K562 (cell line): ENCODE measurements around the gene DHRS7C. TPM values are rescaled to one million over a fixed set of nuclear protein-coding genes. Genes with fewer than 3 reads are reported as not detected.

ENCODE experiments used
- ATAC-seq: fragments of 200-7000 bp; cut with Tn5 transposase; 3 replicates; pipeline ENCODE4 v1.9.1; 2020; ENCODE audit warnings: moderate library complexity
- BruUV-seq: library from RNA; stranded (reverse); fragments of 400-500 nt; replicated peaks from 2 replicates; lab custom pipeline; 2021; lab: Mats Ljungman, UMichigan
- CTCF ChIA-PET: fragments of 300-600 bp; formaldehyde crosslinking; extraction: SDS; loops from one replicate; lab custom pipeline; 2021; ENCODE audit warnings: low intra/inter-chr PET ratio; lab: Yijun Ruan, JAX
- POLR2A ChIA-PET: fragments of 300-600, 350-650 bp; sonication (Branson Sonifier 250); formaldehyde crosslinking; extraction: SDS; loops from one replicate; lab custom pipeline; 2021; ENCODE audit warnings: antibody characterized with exemption, inconsistent platforms; lab: Yijun Ruan, JAX
- DNase-seq, 4 experiments: peaks; one replicate each; pipeline versions ENCODE4 v3.0.0 to v3.0.0-alpha.2; 2011 to 2018; ENCODE audit warnings: low spot score in 3 of 4, mixed read lengths in 3 of 4; ENCODE audit errors: extremely low read depth in 1 of 4
- FAIRE-seq: peaks from 2 replicates; lab custom pipeline; 2011; peaks lifted over from hg19 to GRCh38; lab: Jason Lieb, UNC
- H2AFZ ChIP-seq: 2 replicates; pipeline ENCODE4 v1.6.0; 2011; ENCODE audit warnings: low read depth, low read length, control low read depth, inconsistent platforms
- H3K27ac ChIP-seq: fragments of 200-600 bp; 3 replicates; pipeline ENCODE4 v1.8.0; 2011; ENCODE audit warnings: low read depth, mild to moderate bottlenecking, control low read depth, inconsistent platforms, low read length, moderate library complexity, mixed read lengths; ENCODE audit errors: extremely low read depth
- H3K27me3 ChIP-seq, 2 experiments: fragments of 300-600 bp in 1 of 2; 2 replicates in 1 of 2; 3 replicates in 1 of 2; pipeline versions ENCODE4 v1.6.0 to v1.8.0; 2011; ENCODE audit warnings: inconsistent platforms in 2 of 2, low read length in 2 of 2, mild to moderate bottlenecking in 1 of 2, mixed read lengths in 1 of 2, moderate library complexity in 1 of 2; ENCODE audit not compliant: control insufficient read depth in 2 of 2, insufficient read depth in 2 of 2
- H3K36me3 ChIP-seq: fragments of 300-600 bp; 3 replicates; pipeline ENCODE4 v1.8.0; 2011; ENCODE audit warnings: mild to moderate bottlenecking, low read length, inconsistent platforms; ENCODE audit not compliant: control insufficient read depth, insufficient read depth
- H3K4me1 ChIP-seq, 2 experiments: fragments of 200-600 bp in 1 of 2; replicated peaks in 1 of 2; 2 replicates in 1 of 2; 3 replicates in 1 of 2; pipeline versions ENCODE4 v1.5.1 to v1.8.0; 2011; ENCODE audit warnings: inconsistent platforms in 2 of 2, low read length in 2 of 2, mild to moderate bottlenecking in 1 of 2, mixed read lengths in 1 of 2, moderate library complexity in 1 of 2; ENCODE audit not compliant: control insufficient read depth in 2 of 2, insufficient read depth in 2 of 2
- H3K4me2 ChIP-seq: 2 replicates; pipeline ENCODE4 v1.6.1; 2011; ENCODE audit warnings: low read length, control low read depth, inconsistent platforms, mixed read lengths; ENCODE audit not compliant: insufficient read depth
- H3K4me3 ChIP-seq: fragments of 200-600 bp; sonication (generic), shearing (Covaris generic); 2 replicates; pipeline ENCODE4 v1.5.1; 2016; ENCODE audit warnings: control low read depth, inconsistent platforms
- H3K79me2 ChIP-seq: fragments of 200-600 bp; 3 replicates; pipeline ENCODE4 v1.8.0; 2011; ENCODE audit warnings: low read length, inconsistent platforms; ENCODE audit not compliant: control insufficient read depth, insufficient read depth
- H3K9ac ChIP-seq, 2 experiments: 2 replicates each; pipeline versions ENCODE4 v1.6.0 to v1.6.1; 2011; ENCODE audit warnings: low read depth in 2 of 2, low read length in 2 of 2, control low read depth in 1 of 2, inconsistent platforms in 1 of 2, mild to moderate bottlenecking in 1 of 2, mixed read lengths in 1 of 2; ENCODE audit not compliant: insufficient read depth in 1 of 2
- H3K9me1 ChIP-seq: one replicate; pipeline ENCODE4 v1.6.0; 2011; ENCODE audit warnings: inconsistent platforms, mild to moderate bottlenecking, low read length, moderate library complexity; ENCODE audit not compliant: control insufficient read depth, insufficient read depth
- H3K9me3 ChIP-seq: replicated peaks from 2 replicates; pipeline ENCODE4 v1.5.1; 2011; ENCODE audit warnings: low read depth, low read length, inconsistent platforms; ENCODE audit not compliant: control insufficient read depth, insufficient read depth
- H4K20me1 ChIP-seq: replicated peaks from 2 replicates; pipeline ENCODE4 v1.6.1; 2011; ENCODE audit warnings: low read length, inconsistent platforms, mixed read lengths; ENCODE audit not compliant: control insufficient read depth, insufficient read depth
- CREM ChIP-seq: IDR thresholded peaks from 2 replicates; pipeline ENCODE4 v1.6.1; 2014; ENCODE audit warnings: antibody characterized with exemption, low read depth
- ELF4 ChIP-seq: fragments of 450-650 bp; formaldehyde crosslinking; IDR thresholded peaks from 2 replicates; pipeline ENCODE4 v1.4.0; 2022; ENCODE audit warnings: missing genetic modification characterization
- FOXP1 ChIP-seq: sonication (generic); formaldehyde crosslinking; IDR thresholded peaks from 2 replicates; pipeline ENCODE4 v1.8.0; 2022; ENCODE audit warnings: mild to moderate bottlenecking, missing genetic modification reagents
- MXI1 ChIP-seq: IDR thresholded peaks from 2 replicates; pipeline ENCODE4 v1.6.1; 2011; ENCODE audit warnings: low read depth, mild to moderate bottlenecking, improper control_type of control experiment, low read length
- PPARD ChIP-seq: fragments of 250-450 bp; sonication (Bioruptor Pico); IDR thresholded peaks from 2 replicates; pipeline ENCODE4 v1.8.0; 2022; ENCODE audit warnings: inconsistent platforms, mild to moderate bottlenecking, moderate library complexity
- RFX5 ChIP-seq: IDR thresholded peaks from 2 replicates; pipeline ENCODE4 v1.6.1; 2011; ENCODE audit warnings: low read depth, mild to moderate bottlenecking, improper control_type of control experiment, low read length
- SMARCE1 ChIP-seq: fragments of 450-650 bp; IDR thresholded peaks from 2 replicates; pipeline ENCODE4 v1.7.1; 2016; ENCODE audit warnings: mild to moderate bottlenecking
- SRSF3 ChIP-seq: fragments of 200-400 bp; formaldehyde crosslinking; IDR thresholded peaks from 2 replicates; pipeline ENCODE4 v1.6.1; 2016; ENCODE audit warnings: mild to moderate bottlenecking, low read length, moderate library complexity; ENCODE audit not compliant: insufficient read depth
- ZFP1 ChIP-seq: fragments of 450-650 bp; formaldehyde crosslinking; IDR thresholded peaks from 2 replicates; pipeline ENCODE4 v1.4.0; 2020; ENCODE audit warnings: mild to moderate bottlenecking, mixed read lengths
- ZNF124 ChIP-seq: sonication (generic); formaldehyde crosslinking; IDR thresholded peaks from 2 replicates; pipeline ENCODE4 v1.8.1; 2022; ENCODE audit warnings: missing genetic modification reagents
- WGBS: fragments of 100-300 bp; shearing (Covaris generic); methylation state at CpG from one replicate; pipeline ENCODE4 v1.1.6; 2016; ENCODE audit warnings: low coverage, mixed read lengths; ENCODE audit not compliant: insufficient coverage; ENCODE audit errors: missing lambda C conversion rate; 5-methylcytosine and 5-hydroxymethylcytosine counted together
- in situ Hi-C: fragments of 300-500 bp; cut with MboI; formaldehyde crosslinking; loops from 4 replicates; pipeline ENCODE4 v1.15.0; 2018; ENCODE audit warnings: inconsistent platforms, mixed read lengths
- intact Hi-C: fragments of 100-400 bp; cut with micrococcal nuclease; formaldehyde crosslinking; loops from 2 replicates; pipeline ENCODE4 v1.14.2; 2022
- polyA plus RNA-seq, 8 experiments: library from polyadenylated mRNA; depleted of rRNA in 4 of 8; stranded (reverse) in 5 of 8; unstranded in 3 of 8; fragments of >200 nt; fragmentation: Nextera tagmentation in 2 of 8; fragmentation: Illumina TruSeq in 1 of 8; extraction: Ambion mirVana in 2 of 8; extraction: Trizol in 1 of 8; gene quantifications; 2 replicates each; pipeline versions ENCODE4 v1.2.1 to v1.2.3, GENCODE V29; 2011 to 2014; ENCODE audit warnings: inconsistent platforms in 1 of 8, missing spikeins in 1 of 8
- total RNA-seq, 7 experiments: library from RNA; depleted of rRNA in 6 of 7; stranded (reverse); fragments of >200 nt in 6 of 7; fragmentation: Illumina TruSeq in 2 of 7; extraction: Trizol in 2 of 7; gene quantifications; 2 replicates each; pipeline versions ENCODE4 v1.2.1 to v1.2.3, GENCODE V29; 2011 to 2021; ENCODE audit warnings: low replicate concordance in 1 of 7
- TF ChIP-seq, protein P1 (sequence below): sonication (generic); formaldehyde crosslinking; IDR thresholded peaks from 2 replicates; pipeline ENCODE4 v1.8.1; 2023; ENCODE audit warnings: mild to moderate bottlenecking, missing genetic modification reagents
- TF ChIP-seq, protein P2 (sequence below): sonication (generic); IDR thresholded peaks from 2 replicates; pipeline ENCODE4 v1.6.1; 2016

DHRS7C gene
- total and polyA plus RNA-seq, 9 of the 15 experiments (the other 6 are each of a cell fraction or from before 2014, with no cell fraction given): not detected

DNA sequence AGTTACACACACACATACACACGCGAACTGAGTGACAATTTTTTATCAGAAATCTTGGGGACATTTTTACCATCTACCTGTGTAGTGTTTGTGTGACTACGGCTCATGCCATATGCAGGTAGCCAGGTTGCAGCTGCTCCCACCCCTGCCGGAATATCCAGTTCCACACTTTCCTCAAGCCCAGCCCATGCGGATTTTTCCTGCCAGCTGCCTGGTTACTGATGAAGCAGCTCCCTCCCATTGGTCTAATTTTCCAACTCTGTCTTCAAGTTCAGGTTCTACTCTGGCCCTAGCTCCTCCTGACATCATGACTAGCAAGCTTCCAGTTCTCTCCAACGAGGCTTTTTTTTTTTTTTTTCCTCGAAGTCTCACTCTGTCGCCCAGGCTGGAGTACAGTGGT is 25.7 kb upstream of the DHRS7C start:
- intact Hi-C loops: no loop called here
- no peaks in the 10 kb centered on the region for H3K4me1 ChIP-seq
- FAIRE-seq: no peak
- no peak overlapping the region for H3K4me3 ChIP-seq
- BruUV-seq: no TSS peak
- H3K79me2 ChIP-seq: no peaks in the 10 kb centered on the region
- no peaks in the 10 kb centered on the region for H3K36me3 ChIP-seq
- no peak overlapping the region for H3K27ac ChIP-seq
- no peak overlapping the region for H2AFZ ChIP-seq
- H3K9me3 ChIP-seq: no peaks in the 10 kb centered on the region
- no peaks in the 10 kb centered on the region for H3K9me1 ChIP-seq
- H3K4me2 ChIP-seq: no peak overlapping the region
- no peaks in the 10 kb centered on the region for H4K20me1 ChIP-seq
- no peak overlapping the region for H3K9ac ChIP-seq
- CTCF ChIA-PET: no interaction called here
- TF ChIP-seq MXI1 (no peak), SRSF3 (no peak), PPARD (CRISPR knock-in tag) (no peak), CREM (peak; percentile 36; the same call in 1 of the 2 replicates), FOXP1 (no peak), ELF4 (CRISPR knock-in tag) (no peak), RFX5 (peak; percentile 94), SMARCE1 (no peak), ZNF124 (CRISPR knock-in tag) (no peak), ZFP1 (CRISPR knock-in tag) (no peak)
- TF ChIP-seq, protein P1, sequence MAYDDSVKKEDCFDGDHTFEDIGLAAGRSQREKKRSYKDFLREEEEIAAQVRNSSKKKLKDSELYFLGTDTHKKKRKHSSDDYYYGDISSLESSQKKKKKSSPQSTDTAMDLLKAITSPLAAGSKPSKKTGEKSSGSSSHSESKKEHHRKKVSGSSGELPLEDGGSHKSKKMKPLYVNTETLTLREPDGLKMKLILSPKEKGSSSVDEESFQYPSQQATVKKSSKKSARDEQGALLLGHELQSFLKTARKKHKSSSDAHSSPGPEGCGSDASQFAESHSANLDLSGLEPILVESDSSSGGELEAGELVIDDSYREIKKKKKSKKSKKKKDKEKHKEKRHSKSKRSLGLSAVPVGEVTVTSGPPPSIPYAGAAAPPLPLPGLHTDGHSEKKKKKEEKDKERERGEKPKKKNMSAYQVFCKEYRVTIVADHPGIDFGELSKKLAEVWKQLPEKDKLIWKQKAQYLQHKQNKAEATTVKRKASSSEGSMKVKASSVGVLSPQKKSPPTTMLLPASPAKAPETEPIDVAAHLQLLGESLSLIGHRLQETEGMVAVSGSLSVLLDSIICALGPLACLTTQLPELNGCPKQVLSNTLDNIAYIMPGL: no peak
- TF ChIP-seq, protein P2, sequence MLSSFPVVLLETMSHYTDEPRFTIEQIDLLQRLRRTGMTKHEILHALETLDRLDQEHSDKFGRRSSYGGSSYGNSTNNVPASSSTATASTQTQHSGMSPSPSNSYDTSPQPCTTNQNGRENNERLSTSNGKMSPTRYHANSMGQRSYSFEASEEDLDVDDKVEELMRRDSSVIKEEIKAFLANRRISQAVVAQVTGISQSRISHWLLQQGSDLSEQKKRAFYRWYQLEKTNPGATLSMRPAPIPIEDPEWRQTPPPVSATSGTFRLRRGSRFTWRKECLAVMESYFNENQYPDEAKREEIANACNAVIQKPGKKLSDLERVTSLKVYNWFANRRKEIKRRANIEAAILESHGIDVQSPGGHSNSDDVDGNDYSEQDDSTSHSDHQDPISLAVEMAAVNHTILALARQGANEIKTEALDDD: no peak
- TF ChIP-seq, all 486 proteins: peak for 2
- POLR2A ChIA-PET: no interaction called here
- H3K27me3 ChIP-seq: peaks cover 0 to 4% of the 10 kb centered on the region in 2 experiments; a peak in 1 of 5 replicates
- DNase-seq (no peak), ATAC-seq (no peak)
- in situ Hi-C loops: no loop called here
- WGBS: 3% methylated on average over 5 of the region's 8 CpGs
